RWPE1 (cell line): Measurements from ENCODE around the gene KRTAP13-4.
A peak's percentile ranks its signal among the peaks of the same experiment; 100 is the strongest.

Experiments
- CTCF ChIA-PET: fragments of 350-600 bp; sonication (Branson Sonifier 250); formaldehyde crosslinking; extraction: SDS; loops from one replicate; lab custom pipeline; 2021; lab: Yijun Ruan, JAX
- POLR2A ChIA-PET: fragments of 400-600 bp; formaldehyde crosslinking; extraction: SDS; loops from one replicate; lab custom pipeline; 2020; ENCODE audit warnings: antibody characterized with exemption; ENCODE audit not compliant: low non-redundant PET; lab: Yijun Ruan, JAX
- DNase-seq: peaks from one replicate; pipeline ENCODE4 v3.0.0; 2012; ENCODE audit warnings: low spot score
- H3K27ac ChIP-seq: fragments of 450-650 bp; 2 replicates; pipeline ENCODE4 v1.5.1; 2017
- TF ChIP-seq, protein P1 (sequence below): fragments of 450-650 bp; conservative IDR thresholded peaks from 2 replicates; pipeline ENCODE4 v1.5.1; 2017; ENCODE audit warnings: low read depth, mild to moderate bottlenecking

Gene KRTAP13-4

GRCh38 chr21:30444204-30444603 lies 14.2 kb downstream of the KRTAP13-4 start:
- CTCF ChIA-PET, result interaction anchor here (1.2 kb wide), 1 partner anchor 10 kb away, joined by 4 read pairs; no protein-coding TSS in a partner anchor
- POLR2A ChIA-PET, result no interaction called here
- DNase-seq, result no peak
- no peak overlapping the region for H3K27ac ChIP-seq
- TF ChIP-seq, protein P1, sequence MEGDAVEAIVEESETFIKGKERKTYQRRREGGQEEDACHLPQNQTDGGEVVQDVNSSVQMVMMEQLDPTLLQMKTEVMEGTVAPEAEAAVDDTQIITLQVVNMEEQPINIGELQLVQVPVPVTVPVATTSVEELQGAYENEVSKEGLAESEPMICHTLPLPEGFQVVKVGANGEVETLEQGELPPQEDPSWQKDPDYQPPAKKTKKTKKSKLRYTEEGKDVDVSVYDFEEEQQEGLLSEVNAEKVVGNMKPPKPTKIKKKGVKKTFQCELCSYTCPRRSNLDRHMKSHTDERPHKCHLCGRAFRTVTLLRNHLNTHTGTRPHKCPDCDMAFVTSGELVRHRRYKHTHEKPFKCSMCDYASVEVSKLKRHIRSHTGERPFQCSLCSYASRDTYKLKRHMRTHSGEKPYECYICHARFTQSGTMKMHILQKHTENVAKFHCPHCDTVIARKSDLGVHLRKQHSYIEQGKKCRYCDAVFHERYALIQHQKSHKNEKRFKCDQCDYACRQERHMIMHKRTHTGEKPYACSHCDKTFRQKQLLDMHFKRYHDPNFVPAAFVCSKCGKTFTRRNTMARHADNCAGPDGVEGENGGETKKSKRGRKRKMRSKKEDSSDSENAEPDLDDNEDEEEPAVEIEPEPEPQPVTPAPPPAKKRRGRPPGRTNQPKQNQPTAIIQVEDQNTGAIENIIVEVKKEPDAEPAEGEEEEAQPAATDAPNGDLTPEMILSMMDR, result no peak

GRCh38 chr21:30447056-30447455 lies 17.0 kb downstream of the KRTAP13-4 start:
- POLR2A ChIA-PET, result no interaction called here
- TF ChIP-seq, protein P1, result no peak
- DNase-seq, result no peak
- no peak overlapping the region for H3K27ac ChIP-seq
- CTCF ChIA-PET, result interaction anchor here (0.6 kb wide), 1 partner anchor 106 kb away, joined by 3 read pairs; no protein-coding TSS in a partner anchor

- POLR2A ChIA-PET, result no interaction called here
- H3K27ac ChIP-seq, result no peak overlapping the region
- TF ChIP-seq, protein P1, result no peak
- CTCF ChIA-PET, result interaction anchor here (0.6 kb wide), 2 partner anchors 16 to 156 kb away, joined by 5 to 6 read pairs; no protein-coding TSS in a partner anchor
- no peak for DNase-seq
Observed at GRCh38 chr21:30448514-30448913, 18.5 kb downstream of the KRTAP13-4 start.

GRCh38 chr21:30463713-30464112 lies 33.7 kb downstream of the KRTAP13-4 start:
- CTCF ChIA-PET, result interaction anchor here (0.6 to 0.7 kb wide), 2 partner anchors 15 to 419 kb away, joined by 3 to 5 read pairs; no protein-coding TSS in a partner anchor
- H3K27ac ChIP-seq, result no peak overlapping the region
- POLR2A ChIA-PET, result no interaction called here
- TF ChIP-seq, protein P1, result peak; percentile 70
- DNase-seq, result peak; percentile 4

GRCh38 chr21:30468900-30469714 lies 39.1 kb downstream of the KRTAP13-4 start:
- DNase-seq, result no peak
- POLR2A ChIA-PET, result no interaction called here
- H3K27ac ChIP-seq, result no peak overlapping the region
- TF ChIP-seq, protein P1, result no peak
- CTCF ChIA-PET, result no interaction called here

GRCh38 chr21:30478004-30478403 lies 48.0 kb downstream of the KRTAP13-4 start:
- DNase-seq, result peak; percentile 4
- CTCF ChIA-PET, result no interaction called here
- no peak overlapping the region for H3K27ac ChIP-seq
- POLR2A ChIA-PET, result no interaction called here
- TF ChIP-seq, protein P1, result no peak
